Body of pancreas (tissue), 4 donors: Measurements from ENCODE around the gene SCN3B.

ENCODE experiments used
- CTCF ChIP-seq, 7 experiments: fragments of 450-650 bp in 4 of 7; fragments of 200-600 bp in 3 of 7; sonication (generic) in 3 of 7; IDR thresholded peaks; one replicate each; pipeline ENCODE4 v1.5.1; 2016 to 2019; ENCODE audit warnings: antibody characterized with exemption in 7 of 7
- POLR2A ChIP-seq, 3 donors: fragments of 450-650 bp; IDR thresholded peaks; one replicate each; pipeline ENCODE4 v1.6.1; 2016; ENCODE audit warnings: antibody characterized with exemption in 3 of 3, mild to moderate bottlenecking in 2 of 3

- TF ChIP-seq CTCF (IDR thresholded peaks at IDR 0.05): no peak
- TF ChIP-seq POLR2A (IDR thresholded peaks at IDR 0.05): no peak
Measured at GRCh38 chr11:123608371-123608770, 46.1 kb downstream of the SCN3B start.
